Measurements from ENCODE around the gene TMEM168. TPM values are rescaled to one million over a fixed set of nuclear protein-coding genes. Genes with fewer than 3 reads are reported as not detected.
"Not testable (repeated sequence)": the region's sequence is repeated elsewhere in the genome, so short reads cannot be mapped to it uniquely, and the experiment has no call there.

TMEM168 gene
- total RNA-seq, 2 experiments from 2014 or later: 17.5 to 19.0 TPM

DNA sequence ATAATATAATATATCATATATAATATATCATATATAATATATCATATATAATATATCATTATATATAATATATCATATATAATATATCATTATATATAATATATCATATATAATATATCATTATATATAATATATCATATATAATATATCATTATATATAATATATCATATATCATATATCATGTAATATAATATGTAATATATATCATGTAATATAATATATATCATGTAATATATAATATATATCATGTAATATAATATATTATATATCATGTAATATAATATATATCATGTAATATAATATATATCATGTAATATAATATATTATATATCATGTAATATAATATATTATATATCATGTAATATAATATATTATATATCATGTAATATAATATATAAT is 6.4 kb upstream of the TMEM168 start:
- DNase-seq; H3K4me1 Mint-ChIP-seq; H3K36me3 Mint-ChIP-seq (ENCODE audit: low read depth); H3K27ac Mint-ChIP-seq; H3K9me3 Mint-ChIP-seq; H3K4me3 Mint-ChIP-seq; POLR2A ChIA-PET; H3K27me3 Mint-ChIP-seq; CTCF ChIA-PET: not testable (repeated sequence)

DNA sequence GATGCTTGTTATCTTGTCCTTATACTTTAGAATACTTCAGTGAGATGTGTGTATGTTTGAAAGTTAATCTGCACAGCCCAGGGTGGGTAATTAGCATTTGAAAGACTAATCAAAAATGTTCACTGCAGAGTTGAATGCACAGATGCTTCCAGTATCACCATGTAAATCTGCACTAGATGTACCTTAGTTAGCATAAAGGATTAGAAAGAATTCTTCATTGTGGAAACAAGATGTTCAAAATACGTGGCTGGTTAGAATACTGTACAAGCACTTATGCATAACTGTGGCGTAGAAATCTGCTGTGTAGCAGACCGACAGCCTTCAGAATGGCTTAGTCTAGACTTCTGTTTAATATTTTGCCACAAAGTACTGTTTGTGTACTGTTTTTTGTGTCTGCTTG is 2.2 kb upstream of the TMEM168 start:
- H3K4me3 Mint-ChIP-seq: no peak overlapping the region
- ChIA-PET POLR2A (no interaction called here), CTCF (no interaction called here)
- DNase-seq: no peak
- H3K9me3 Mint-ChIP-seq: no peaks in the 10 kb centered on the region
- H3K27me3 Mint-ChIP-seq: no peaks in the 10 kb centered on the region
- no peak overlapping the region for H3K27ac Mint-ChIP-seq
- H3K36me3 Mint-ChIP-seq (ENCODE audit: low read depth): peaks cover 10% of the 10 kb centered on the region
- peaks cover 21% of the 10 kb centered on the region for H3K4me1 Mint-ChIP-seq

DNA sequence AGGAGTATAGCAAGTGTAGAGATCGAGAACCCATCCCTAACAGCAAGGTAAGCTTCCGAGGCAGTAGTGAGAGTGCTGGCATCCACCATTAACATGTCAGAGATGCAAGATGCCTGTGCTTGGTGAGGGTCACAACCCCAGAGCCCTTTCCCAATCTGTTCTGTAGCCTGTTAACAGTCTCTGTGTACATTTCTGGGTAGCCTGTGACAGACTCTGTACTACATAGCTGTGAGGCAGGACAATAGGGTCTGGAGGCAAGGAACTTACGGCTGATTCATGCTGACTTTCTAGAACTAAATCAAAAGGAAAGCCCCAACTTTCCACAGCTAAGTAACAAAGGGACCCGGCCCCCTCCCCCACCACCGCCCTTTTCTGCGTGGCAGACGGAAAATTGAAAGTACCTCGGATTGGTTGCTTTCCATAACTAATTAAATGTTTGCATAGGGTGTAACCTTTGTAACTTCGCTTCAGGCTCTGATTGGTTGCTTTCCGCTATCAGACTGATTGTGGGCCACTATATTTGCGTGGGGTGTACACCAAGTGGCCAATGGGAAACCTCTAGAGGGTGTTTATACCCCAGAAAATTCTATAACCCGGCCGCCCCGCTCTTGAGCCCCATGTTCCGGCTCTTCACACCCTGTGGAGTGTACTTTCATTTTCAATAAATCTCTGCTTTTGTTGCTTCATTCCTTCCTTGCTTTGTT is 1.4 kb upstream of the TMEM168 start:
- Mint-ChIP-seq H3K36me3 (ENCODE audit: low read depth) (peaks cover 12% of the 10 kb centered on the region), H3K27me3 (no peaks in the 10 kb centered on the region), H3K9me3 (no peaks in the 10 kb centered on the region), H3K4me1 (peaks cover 24% of the 10 kb centered on the region), H3K4me3 (no peak overlapping the region), H3K27ac (no peak overlapping the region)
- ChIA-PET CTCF (no interaction called here), POLR2A (no interaction called here)
- no peak for DNase-seq

DNA sequence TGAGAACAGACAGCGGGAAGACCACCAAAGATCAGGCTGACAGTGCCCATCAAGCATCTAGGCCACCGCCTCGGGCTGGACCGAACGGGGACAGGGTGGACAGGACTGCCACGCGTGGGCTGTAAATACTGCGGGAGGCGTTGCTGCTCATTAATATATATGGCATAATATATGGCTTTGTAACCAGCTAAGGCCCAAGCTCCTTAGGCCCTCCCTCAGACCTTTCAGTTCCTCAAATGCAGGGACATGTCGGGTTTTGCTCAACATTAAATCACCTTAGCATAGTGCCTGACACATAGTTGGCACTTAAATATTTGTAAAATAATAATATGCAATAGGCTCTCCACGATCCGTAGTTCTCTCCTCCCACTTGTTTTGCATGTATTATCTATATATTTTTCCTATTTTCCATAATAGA is 402 bp upstream of the TMEM168 start:
- Mint-ChIP-seq H3K4me1 (peaks cover 24% of the 10 kb centered on the region), H3K36me3 (ENCODE audit: low read depth) (peaks cover 12% of the 10 kb centered on the region), H3K27ac (peak overlapping the region; percentile 89), H3K27me3 (no peaks in the 10 kb centered on the region), H3K9me3 (no peaks in the 10 kb centered on the region), H3K4me3 (peak overlapping the region; percentile 86)
- no peak for DNase-seq
- ChIA-PET CTCF (interaction anchor here (1.1 kb wide), 1 partner anchor 12 kb away, joined by 3 read pairs; no protein-coding TSS in a partner anchor), POLR2A (no interaction called here)

DNA sequence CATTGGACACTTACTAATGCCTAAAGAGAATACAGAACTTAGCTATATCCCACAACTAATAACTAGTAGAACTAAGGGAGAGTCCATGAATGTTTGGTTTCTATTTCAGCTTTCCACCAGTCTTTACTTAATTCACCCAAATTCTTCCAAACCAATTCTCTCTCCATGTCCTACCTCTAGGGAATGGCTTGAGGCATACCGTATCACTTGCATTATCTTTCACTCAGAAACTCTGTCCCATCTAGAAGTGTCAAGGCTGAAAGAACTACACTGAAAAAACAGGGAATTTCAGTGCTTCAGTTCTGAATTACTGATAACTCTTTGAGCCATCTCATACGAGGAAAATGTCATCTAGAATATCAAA is 758 bp downstream of the TMEM168 start:
- POLR2A ChIA-PET: no interaction called here
- no peak for DNase-seq
- CTCF ChIA-PET: interaction anchor here (1.0 kb wide), 1 partner anchor 26 kb away, joined by 3 read pairs; no protein-coding TSS in a partner anchor
- H3K4me3 Mint-ChIP-seq: peak overlapping the region; percentile 86
- no peaks in the 10 kb centered on the region for H3K27me3 Mint-ChIP-seq
- H3K9me3 Mint-ChIP-seq: no peaks in the 10 kb centered on the region
- H3K36me3 Mint-ChIP-seq (ENCODE audit: low read depth): peaks cover 15% of the 10 kb centered on the region
- peaks cover 24% of the 10 kb centered on the region for H3K4me1 Mint-ChIP-seq
- H3K27ac Mint-ChIP-seq: peak overlapping the region; percentile 89

DNA sequence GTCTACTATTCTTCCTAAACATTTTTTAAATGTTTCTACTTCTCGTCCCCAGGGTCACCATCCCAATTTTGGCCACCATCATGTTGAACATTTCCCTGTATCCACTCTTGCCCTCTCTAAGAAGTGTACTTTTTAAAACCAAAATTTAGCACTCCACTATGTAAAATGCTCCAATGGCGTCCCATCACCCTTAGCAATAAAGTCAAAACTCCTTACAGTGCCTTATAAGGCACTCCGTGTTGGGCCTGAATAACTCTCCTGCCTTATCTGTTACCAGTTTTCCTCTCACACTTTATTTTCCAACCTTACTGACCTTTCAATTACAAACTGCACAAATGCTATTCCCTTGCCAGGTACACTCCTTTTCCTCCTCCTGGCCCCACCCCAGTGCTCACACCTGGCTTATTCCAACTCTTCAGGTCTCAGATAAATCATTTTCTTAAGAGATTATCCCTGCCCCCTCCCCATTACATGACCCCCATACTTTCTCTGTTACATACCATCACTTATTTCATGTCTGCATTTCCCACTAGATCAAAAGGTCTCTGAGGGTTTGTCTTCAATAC is 1.3 kb downstream of the TMEM168 start:
- peak overlapping the region; percentile 86 for H3K4me3 Mint-ChIP-seq
- peaks cover 28% of the 10 kb centered on the region for H3K4me1 Mint-ChIP-seq
- ChIA-PET POLR2A (no interaction called here), CTCF (interaction anchor here (1.0 kb wide), 1 partner anchor 25 kb away, joined by 3 read pairs; no protein-coding TSS in a partner anchor)
- H3K36me3 Mint-ChIP-seq (ENCODE audit: low read depth): peaks cover 21% of the 10 kb centered on the region
- H3K9me3 Mint-ChIP-seq: no peaks in the 10 kb centered on the region
- DNase-seq: no peak
- no peaks in the 10 kb centered on the region for H3K27me3 Mint-ChIP-seq
- peak overlapping the region; percentile 89 for H3K27ac Mint-ChIP-seq

DNA sequence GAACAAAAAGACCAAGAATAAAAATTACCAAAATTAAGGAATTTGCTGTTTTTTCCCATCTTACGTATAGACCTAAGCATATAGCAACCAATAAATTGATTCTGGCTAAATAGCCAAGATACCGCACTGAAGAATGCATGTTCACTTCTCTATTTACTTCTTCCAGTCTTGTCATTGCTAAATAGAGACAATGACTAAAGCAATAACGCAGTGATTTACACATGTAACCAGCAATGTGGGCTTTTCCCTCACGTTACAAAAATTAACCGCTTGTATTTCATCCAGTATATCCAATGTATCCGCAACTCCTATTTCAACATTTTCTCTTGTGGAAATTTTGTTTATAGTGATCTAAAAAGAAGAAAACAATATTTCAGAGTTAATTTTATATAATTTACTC is 5.6 kb downstream of the TMEM168 start:
- no peak for DNase-seq
- no peaks in the 10 kb centered on the region for H3K9me3 Mint-ChIP-seq
- H3K4me1 Mint-ChIP-seq: peaks cover 42% of the 10 kb centered on the region
- no peak overlapping the region for H3K4me3 Mint-ChIP-seq
- CTCF ChIA-PET: no interaction called here
- peaks cover 42% of the 10 kb centered on the region for H3K36me3 Mint-ChIP-seq (ENCODE audit: low read depth)
- POLR2A ChIA-PET: no interaction called here
- no peak overlapping the region for H3K27ac Mint-ChIP-seq
- no peaks in the 10 kb centered on the region for H3K27me3 Mint-ChIP-seq

DNA sequence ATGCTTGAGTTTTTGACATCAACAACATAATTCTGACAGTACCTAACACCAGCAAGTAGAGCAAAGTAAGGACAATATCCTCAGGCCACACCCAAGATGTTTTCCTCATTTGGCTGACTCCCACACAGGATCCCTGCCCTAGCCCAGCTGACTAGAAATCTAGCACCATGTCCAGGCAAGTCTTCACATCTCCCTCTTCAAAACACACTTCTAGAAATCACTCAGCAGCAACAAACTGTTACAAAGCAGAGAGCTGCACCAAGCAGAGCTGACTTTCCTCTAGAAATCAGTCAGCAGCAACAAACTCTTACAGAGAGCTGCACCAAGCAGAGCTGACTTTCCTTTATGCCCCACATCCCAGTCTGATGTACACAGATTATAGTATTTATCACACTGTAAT is 7.7 kb downstream of the TMEM168 start:
- ChIA-PET POLR2A (no interaction called here), CTCF (no interaction called here)
- peaks cover 37% of the 10 kb centered on the region for H3K36me3 Mint-ChIP-seq (ENCODE audit: low read depth)
- no peaks in the 10 kb centered on the region for H3K9me3 Mint-ChIP-seq
- H3K4me1 Mint-ChIP-seq: peaks cover 26% of the 10 kb centered on the region
- no peak overlapping the region for H3K27ac Mint-ChIP-seq
- no peaks in the 10 kb centered on the region for H3K27me3 Mint-ChIP-seq
- no peak for DNase-seq
- H3K4me3 Mint-ChIP-seq: no peak overlapping the region

DNA sequence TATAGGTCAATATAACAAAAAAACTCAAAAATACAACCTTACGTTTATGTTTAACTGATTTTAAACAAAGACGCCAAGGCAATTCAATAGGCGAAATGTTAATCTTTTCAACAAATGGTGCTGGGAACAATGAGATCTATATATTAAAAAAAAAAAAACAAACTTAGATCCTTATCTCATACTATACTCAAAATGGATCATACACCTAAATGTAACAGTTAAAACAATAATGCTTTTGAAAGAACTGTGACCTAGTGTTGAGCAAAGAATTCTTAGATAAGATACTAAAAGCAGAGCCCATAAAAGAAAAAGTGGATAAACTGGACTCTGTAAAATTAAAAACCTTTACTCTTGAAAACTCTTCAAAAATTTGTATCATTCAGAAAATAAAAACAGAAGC is 8.6 kb downstream of the TMEM168 start:
- Mint-ChIP-seq H3K4me1 (peaks cover 23% of the 10 kb centered on the region), H3K27me3 (no peaks in the 10 kb centered on the region), H3K4me3 (no peak overlapping the region), H3K9me3 (no peaks in the 10 kb centered on the region), H3K36me3 (ENCODE audit: low read depth) (peaks cover 35% of the 10 kb centered on the region), H3K27ac (no peak overlapping the region)
- ChIA-PET POLR2A (no interaction called here), CTCF (interaction anchor here (0.5 kb wide), 1 partner anchor 35 kb away, joined by 3 read pairs; no protein-coding TSS in a partner anchor)
- no peak for DNase-seq

DNA sequence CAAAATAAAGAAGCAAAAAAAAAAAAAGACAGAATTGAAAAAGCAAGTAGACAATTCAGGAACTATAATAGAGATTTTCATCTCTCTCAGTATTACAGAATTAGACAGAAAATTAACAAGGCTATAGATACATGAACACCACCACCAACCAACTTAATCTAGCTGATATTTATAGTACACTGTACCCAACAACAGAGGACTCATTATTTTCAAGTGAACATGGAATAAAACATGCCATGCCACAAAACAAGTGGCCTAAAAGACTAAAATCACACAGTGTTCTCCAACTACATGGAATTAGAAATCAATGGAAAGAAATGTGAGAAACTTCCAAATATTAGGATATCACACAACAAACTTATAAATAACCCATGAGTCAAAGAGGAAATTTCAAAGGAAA is 9.1 kb downstream of the TMEM168 start:
- Mint-ChIP-seq H3K36me3 (ENCODE audit: low read depth) (peaks cover 35% of the 10 kb centered on the region), H3K4me3 (no peak overlapping the region), H3K4me1 (peaks cover 23% of the 10 kb centered on the region), H3K27me3 (no peaks in the 10 kb centered on the region), H3K27ac (no peak overlapping the region), H3K9me3 (no peaks in the 10 kb centered on the region)
- ChIA-PET CTCF (interaction anchor here (0.5 kb wide), 1 partner anchor 36 kb away, joined by 3 read pairs; no protein-coding TSS in a partner anchor), POLR2A (no interaction called here)
- DNase-seq: no peak

DNA sequence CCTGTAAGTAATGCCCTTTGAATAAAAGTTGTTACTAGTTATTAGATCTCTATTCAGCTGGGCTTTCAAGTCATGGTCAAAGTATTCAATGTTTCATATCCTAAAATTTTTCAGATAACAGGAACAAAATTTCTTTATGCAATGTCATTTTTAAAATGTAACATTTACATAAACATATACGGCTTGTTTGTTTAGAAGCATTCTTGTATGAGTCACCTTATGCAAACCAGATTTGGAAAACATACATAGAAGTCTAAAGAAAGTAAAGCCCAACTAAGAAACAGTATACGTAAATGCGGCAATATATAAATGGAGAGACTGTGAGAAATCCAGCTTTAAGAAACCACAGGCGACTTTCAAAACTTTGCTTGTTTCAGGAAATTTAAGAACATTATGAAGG is 10.5 kb downstream of the TMEM168 start:
- no peak for DNase-seq
- no peak overlapping the region for H3K27ac Mint-ChIP-seq
- H3K36me3 Mint-ChIP-seq (ENCODE audit: low read depth): peaks cover 34% of the 10 kb centered on the region
- ChIA-PET CTCF (no interaction called here), POLR2A (no interaction called here)
- H3K9me3 Mint-ChIP-seq: no peaks in the 10 kb centered on the region
- peaks cover 23% of the 10 kb centered on the region for H3K4me1 Mint-ChIP-seq
- no peak overlapping the region for H3K4me3 Mint-ChIP-seq
- H3K27me3 Mint-ChIP-seq: no peaks in the 10 kb centered on the region

DNA sequence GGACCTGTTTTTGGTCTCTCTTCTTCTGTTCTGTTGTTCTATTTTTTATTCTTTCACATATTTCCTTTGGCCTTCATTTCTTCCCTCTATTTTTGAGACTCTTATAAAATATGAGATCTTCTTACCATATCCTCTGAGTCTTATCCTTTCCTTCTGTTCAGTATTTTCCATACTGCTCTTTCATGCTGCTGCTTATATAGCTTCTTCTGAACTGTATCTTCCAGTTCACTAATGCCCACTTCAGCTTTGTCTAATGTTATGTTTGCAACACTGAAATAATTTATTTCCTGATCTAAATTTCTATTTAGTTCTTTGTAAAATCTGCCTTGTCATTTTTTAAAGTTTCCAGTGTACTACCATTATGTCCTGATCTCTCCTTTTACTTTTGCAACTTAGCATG is 12.8 kb downstream of the TMEM168 start:
- ChIA-PET POLR2A (interaction anchor here (0.6 kb wide), 1 partner anchor 16 kb away, joined by 4 read pairs; no protein-coding TSS in a partner anchor), CTCF (no interaction called here)
- H3K4me3 Mint-ChIP-seq: no peak overlapping the region
- peaks cover 20% of the 10 kb centered on the region for H3K36me3 Mint-ChIP-seq (ENCODE audit: low read depth)
- no peaks in the 10 kb centered on the region for H3K27me3 Mint-ChIP-seq
- H3K4me1 Mint-ChIP-seq: peaks cover 8% of the 10 kb centered on the region
- DNase-seq: no peak
- no peak overlapping the region for H3K27ac Mint-ChIP-seq
- no peaks in the 10 kb centered on the region for H3K9me3 Mint-ChIP-seq

DNA sequence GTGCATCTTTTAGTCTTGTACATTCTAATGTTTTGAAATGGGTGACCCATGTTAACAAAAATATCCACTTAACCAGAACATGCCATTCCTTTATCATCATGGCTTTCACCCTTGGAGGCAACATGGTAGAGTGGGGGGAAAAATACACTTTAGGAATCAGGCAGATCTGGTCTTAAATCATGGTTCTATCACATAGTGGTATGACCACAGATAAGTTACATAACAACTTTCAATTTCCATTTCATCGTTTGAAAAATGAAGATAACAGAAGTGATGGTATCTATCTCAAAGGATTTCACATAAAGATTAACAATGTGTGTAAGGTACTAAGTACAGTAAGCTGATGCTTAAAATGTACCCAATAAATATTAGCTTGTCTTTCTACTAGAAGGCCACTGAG is 19.0 kb downstream of the TMEM168 start:
- DNase-seq: no peak
- Mint-ChIP-seq H3K27ac (no peak overlapping the region), H3K4me1 (peaks cover under 1% of the 10 kb centered on the region), H3K27me3 (no peaks in the 10 kb centered on the region), H3K9me3 (no peaks in the 10 kb centered on the region), H3K4me3 (no peak overlapping the region), H3K36me3 (ENCODE audit: low read depth) (peaks cover 7% of the 10 kb centered on the region)
- ChIA-PET POLR2A (interaction anchor here (0.5 kb wide), 1 partner anchor 875 kb away, joined by 3 read pairs; no protein-coding TSS in a partner anchor), CTCF (no interaction called here)

DNA sequence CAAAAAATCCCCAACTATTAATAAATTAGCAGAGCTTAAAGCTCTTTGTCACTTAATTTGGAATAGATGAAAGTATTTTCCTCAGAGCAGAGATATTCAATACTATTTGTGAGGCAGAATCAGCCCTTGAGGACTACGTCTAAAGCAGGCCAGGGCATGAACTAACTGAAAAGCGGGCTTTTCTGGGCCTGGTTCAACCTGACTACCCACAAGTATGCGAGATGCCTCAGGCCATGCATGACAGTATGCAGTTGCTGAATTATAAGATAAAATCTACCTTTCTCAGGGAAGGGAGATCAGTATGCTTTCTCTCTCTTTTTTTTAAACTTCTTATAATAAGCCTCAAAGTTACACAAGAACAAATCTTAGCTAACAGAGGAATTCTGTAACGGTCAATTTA is 20.1 kb downstream of the TMEM168 start:
- Mint-ChIP-seq H3K4me1 (peaks cover 7% of the 10 kb centered on the region), H3K36me3 (ENCODE audit: low read depth) (peaks cover 7% of the 10 kb centered on the region), H3K4me3 (no peak overlapping the region), H3K27me3 (no peaks in the 10 kb centered on the region), H3K9me3 (no peaks in the 10 kb centered on the region), H3K27ac (no peak overlapping the region)
- ChIA-PET POLR2A (no interaction called here), CTCF (interaction anchor here (1.2 kb wide), 1 partner anchor 9 kb away, joined by 3 read pairs; no protein-coding TSS in a partner anchor)
- DNase-seq: no peak

All from activated CD4-positive, alpha-beta T cell treated with anti-CD3 and anti-CD28 coated beads, Interleukin-2, amount 10 ng/mL, durations not matched to agents 7 days and 5 days (primary cell).